ENCODE data around the gene HNRNPDL.

The HNRNPDL gene

DNA sequence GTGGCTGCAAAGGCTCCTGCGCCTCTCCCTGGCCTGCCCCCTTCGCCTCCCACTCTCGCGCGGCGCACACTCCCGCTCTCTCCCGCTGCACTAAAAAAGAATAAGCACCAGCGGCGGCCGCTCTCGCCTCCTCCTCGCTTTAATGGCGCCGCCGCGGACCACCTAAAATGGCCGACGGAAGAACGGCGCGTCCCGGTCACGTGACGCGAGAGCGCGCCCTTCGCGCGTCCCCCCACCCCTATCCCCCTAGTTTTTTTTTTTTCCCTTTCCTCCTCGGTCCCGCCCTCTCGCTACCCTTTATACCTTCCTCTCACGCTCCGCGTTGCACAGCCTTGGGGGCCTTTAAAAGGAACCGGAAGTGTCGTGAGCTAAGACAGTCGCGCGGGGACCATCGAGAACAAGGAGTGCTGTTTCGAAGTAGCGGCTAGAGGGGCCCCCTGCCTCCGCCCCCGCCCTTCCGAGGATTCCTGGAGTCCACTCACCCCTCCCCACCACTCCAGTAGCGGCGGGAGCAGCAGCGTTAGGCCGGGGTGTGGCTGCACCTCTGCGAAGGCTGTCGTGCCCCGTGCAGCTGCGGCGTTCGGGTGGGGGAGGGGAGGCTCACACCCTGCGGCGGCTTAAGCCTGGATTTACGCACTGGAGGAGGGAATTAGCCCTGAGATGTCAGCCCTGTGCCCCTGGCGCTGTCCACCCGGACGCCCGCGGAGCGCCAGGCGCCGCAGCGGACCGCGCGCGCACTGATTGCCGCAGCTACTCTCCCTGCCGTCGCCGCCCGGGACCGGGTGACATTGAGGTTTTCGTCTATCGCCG lies 56.2 kb downstream of the HNRNPDL start, which contains the start of gene HNRNPD:
Gene HNRNPD (minus strand): TSS at position 176 of the 810 bp plus-strand sequence. CDS start 313 bp downstream, outside the sequence.
- peaks cover 18 to 64% (median 39%) of the 10 kb centered on the region in 11 experiments; a peak in 21 of 22 replicates for H3K36me3 ChIP-seq
- H3K9me3 ChIP-seq (replicated peaks in 1 of 11) = peaks cover 0 to 2% (median 0%) of the 10 kb centered on the region in 11 experiments; a peak in 3 of 22 replicates
- H3K27me3 ChIP-seq = no peaks in the 10 kb centered on the region
- H3K9ac ChIP-seq = peak within 1 kb of the TSS; percentile 95 to 100 (median 100)
- peaks cover 39 to 44% (median 43%) of the 10 kb centered on the region in 11 experiments for H4K20me1 ChIP-seq
- peak within 1 kb of the TSS; percentile 98 to 100 (median 100) for H3K27ac ChIP-seq
- peak within 1 kb of the TSS; percentile 85 to 100 (median 96) for H3K4me3 ChIP-seq
- no peak for TF ChIP-seq Cebpa-rat (IDR thresholded peaks at IDR 0.05)
- H3K4me1 ChIP-seq = peaks cover 28 to 37% (median 32%) of the 10 kb centered on the region in 10 experiments
- peak within 1 kb of the TSS; percentile 77 to 97 (median 88) for H3K4me2 ChIP-seq

- no peaks in the 10 kb centered on the region for H3K9me3 ChIP-seq (replicated peaks in 1 of 11)
- peaks cover 34 to 43% (median 38%) of the 10 kb centered on the region in 10 experiments for H3K4me1 ChIP-seq
- H3K27ac ChIP-seq = peak overlapping the region; percentile 98 to 100 (median 100)
- TF ChIP-seq Cebpa-rat (IDR thresholded peaks at IDR 0.05) = no peak
- peaks cover 45 to 50% (median 49%) of the 10 kb centered on the region in 11 experiments for H4K20me1 ChIP-seq
- H3K27me3 ChIP-seq = no peaks in the 10 kb centered on the region
- H3K36me3 ChIP-seq = peaks cover 24 to 67% (median 44%) of the 10 kb centered on the region in 11 experiments
- peak overlapping the region; percentile 2 to 97 (median 88); a peak in 18 of 22 replicates for H3K4me2 ChIP-seq
- H3K9ac ChIP-seq = peak overlapping the region; percentile 95 to 100 (median 100)
- H3K4me3 ChIP-seq = peak overlapping the region; percentile 85 to 100 (median 96)
These were observed 56.8 kb downstream of the HNRNPDL start for GRCh38 chr4:82373486-82373815.
